ENCODE results near the gene ISM2. TPM values are rescaled to one million over a fixed set of nuclear protein-coding genes. Genes with fewer than 3 reads are reported as not detected.

The ISM2 gene
- total and polyA plus RNA-seq, 2 of the 13 experiments (the other 11 are each of a cell fraction or from before 2014, with no cell fraction given), result 1.8 to 40.7 TPM

DNA sequence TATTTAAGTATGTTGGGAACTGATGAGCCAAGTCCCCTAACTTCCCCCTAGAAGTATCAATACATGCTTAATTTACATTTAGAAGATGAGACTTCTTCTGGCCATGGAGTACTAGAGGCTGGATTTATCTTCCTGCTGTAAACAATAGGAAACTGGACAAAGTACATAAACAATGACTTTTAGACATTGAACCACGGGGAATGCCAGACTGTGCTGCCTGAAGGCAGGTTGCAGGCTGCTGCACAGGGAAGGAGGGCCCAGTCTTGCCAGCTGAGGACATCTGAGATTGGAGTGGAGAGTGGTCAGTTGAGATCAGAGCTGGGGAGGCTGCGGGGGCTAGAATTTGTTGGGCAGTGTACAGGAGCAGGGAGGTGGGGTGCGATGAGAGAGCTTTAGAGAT lies 24.5 kb upstream of the ISM2 start:
- Histone ChIP-seq H3K9ac (ENCODE audit: insufficient read depth, low read depth, low read length) (no peak overlapping the region), H2AFZ (ENCODE audit: low read length) (no peak overlapping the region), H3K79me2 (ENCODE audit: insufficient read depth, low read length) (no peaks in the 10 kb centered on the region), H3K4me3 (replicated peaks in 1 of 3; ENCODE audit: insufficient read depth in 1 of 3, low read depth in 2 of 3, low read length in 3 of 3) (no peak overlapping the region), H3K9me3 (ENCODE audit: low read length) (no peaks in the 10 kb centered on the region), H3K4me1 (ENCODE audit: insufficient read depth, low read length) (peaks cover 14% of the 10 kb centered on the region), H3K36me3 (replicated peaks in 1 of 2; ENCODE audit: control insufficient read depth in 1 of 2, insufficient read depth in 2 of 2, low read length in 2 of 2) (peaks cover 6 to 25% of the 10 kb centered on the region in 2 experiments), H4K20me1 (ENCODE audit: insufficient read depth, low read length) (no peaks in the 10 kb centered on the region), H3K27ac (ENCODE audit: extremely low read length, insufficient read depth, low read length) (no peak overlapping the region), H3K4me2 (ENCODE audit: low read depth, low read length) (no peak overlapping the region), H3K27me3 (ENCODE audit: control insufficient read depth in 1 of 2, insufficient read depth in 2 of 2, low read length in 2 of 2) (no peaks in the 10 kb centered on the region; a peak in 1 of 5 replicates)
- intact Hi-C loops (cut with micrococcal nuclease; ENCODE audit: unreplicated experiment) (no loop called here), in situ Hi-C loops (cut with HindIII; ENCODE audit: extremely low pct_ligation_motif_present, low pct_unique_long_range_greater_than_20kb) (no loop called here)
- POLR2A ChIA-PET, result no interaction called here
- CTCF ChIA-PET (ENCODE audit: low intra/inter-chr PET ratio, low total read pairs), result no interaction called here
- FAIRE-seq, result no peak
- 71% methylated on average over 3 of the region's 3 CpGs for WGBS (ENCODE audit: low lambda C conversion rate)
- no TSS peak for BruUV-seq (replicated peaks)
- TF ChIP-seq SOX5 (CRISPR knock-in tag; IDR thresholded peaks at IDR 0.05; ENCODE audit: borderline replicate concordance), result peak; percentile 64; the same call in 1 of the 2 replicates
- TF ChIP-seq SRF (IDR thresholded peaks at IDR 0.05; ENCODE audit: low read depth, low read length), result no peak
- TF ChIP-seq, protein P1, sequence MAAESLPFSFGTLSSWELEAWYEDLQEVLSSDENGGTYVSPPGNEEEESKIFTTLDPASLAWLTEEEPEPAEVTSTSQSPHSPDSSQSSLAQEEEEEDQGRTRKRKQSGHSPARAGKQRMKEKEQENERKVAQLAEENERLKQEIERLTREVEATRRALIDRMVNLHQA (CRISPR knock-in tag; IDR thresholded peaks at IDR 0.05), result no peak
- TF ChIP-seq, protein P2, sequence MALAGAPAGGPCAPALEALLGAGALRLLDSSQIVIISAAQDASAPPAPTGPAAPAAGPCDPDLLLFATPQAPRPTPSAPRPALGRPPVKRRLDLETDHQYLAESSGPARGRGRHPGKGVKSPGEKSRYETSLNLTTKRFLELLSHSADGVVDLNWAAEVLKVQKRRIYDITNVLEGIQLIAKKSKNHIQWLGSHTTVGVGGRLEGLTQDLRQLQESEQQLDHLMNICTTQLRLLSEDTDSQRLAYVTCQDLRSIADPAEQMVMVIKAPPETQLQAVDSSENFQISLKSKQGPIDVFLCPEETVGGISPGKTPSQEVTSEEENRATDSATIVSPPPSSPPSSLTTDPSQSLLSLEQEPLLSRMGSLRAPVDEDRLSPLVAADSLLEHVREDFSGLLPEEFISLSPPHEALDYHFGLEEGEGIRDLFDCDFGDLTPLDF (CRISPR knock-in tag; IDR thresholded peaks at IDR 0.05), result no peak
- TF ChIP-seq SOX13 (IDR thresholded peaks at IDR 0.05), result no peak
- peak in 1 of 2 experiments; percentile 36; a peak in 1 of 4 replicates for TF ChIP-seq SOX13 (CRISPR knock-in tag; conservative IDR thresholded peaks at IDR 0.05 in 1 of 2, IDR thresholded peaks at IDR 0.05 in 1 of 2)
- TF ChIP-seq ZNF441 (CRISPR knock-in tag; IDR thresholded peaks at IDR 0.05; ENCODE audit: borderline replicate concordance), result no peak
- 0 out of 2 replicates have a peak, but pooled peaks have one; percentile 15 for TF ChIP-seq HNF4A (CRISPR knock-in tag; IDR thresholded peaks at IDR 0.05)
- no peak for TF ChIP-seq SOX6 (IDR thresholded peaks at IDR 0.05)
- peak; percentile 36; the same call in 1 of the 2 replicates for TF ChIP-seq SOX6 (CRISPR knock-in tag; IDR thresholded peaks at IDR 0.05)
- TF ChIP-seq, protein P3, sequence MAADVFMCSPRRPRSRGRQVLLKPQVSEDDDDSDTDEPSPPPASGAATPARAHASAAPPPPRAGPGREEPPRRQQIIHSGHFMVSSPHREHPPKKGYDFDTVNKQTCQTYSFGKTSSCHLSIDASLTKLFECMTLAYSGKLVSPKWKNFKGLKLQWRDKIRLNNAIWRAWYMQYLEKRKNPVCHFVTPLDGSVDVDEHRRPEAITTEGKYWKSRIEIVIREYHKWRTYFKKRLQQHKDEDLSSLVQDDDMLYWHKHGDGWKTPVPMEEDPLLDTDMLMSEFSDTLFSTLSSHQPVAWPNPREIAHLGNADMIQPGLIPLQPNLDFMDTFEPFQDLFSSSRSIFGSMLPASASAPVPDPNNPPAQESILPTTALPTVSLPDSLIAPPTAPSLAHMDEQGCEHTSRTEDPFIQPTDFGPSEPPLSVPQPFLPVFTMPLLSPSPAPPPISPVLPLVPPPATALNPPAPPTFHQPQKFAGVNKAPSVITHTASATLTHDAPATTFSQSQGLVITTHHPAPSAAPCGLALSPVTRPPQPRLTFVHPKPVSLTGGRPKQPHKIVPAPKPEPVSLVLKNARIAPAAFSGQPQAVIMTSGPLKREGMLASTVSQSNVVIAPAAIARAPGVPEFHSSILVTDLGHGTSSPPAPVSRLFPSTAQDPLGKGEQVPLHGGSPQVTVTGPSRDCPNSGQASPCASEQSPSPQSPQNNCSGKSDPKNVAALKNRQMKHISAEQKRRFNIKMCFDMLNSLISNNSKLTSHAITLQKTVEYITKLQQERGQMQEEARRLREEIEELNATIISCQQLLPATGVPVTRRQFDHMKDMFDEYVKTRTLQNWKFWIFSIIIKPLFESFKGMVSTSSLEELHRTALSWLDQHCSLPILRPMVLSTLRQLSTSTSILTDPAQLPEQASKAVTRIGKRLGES (CRISPR knock-in tag; IDR thresholded peaks at IDR 0.05; ENCODE audit: borderline replicate concordance), result no peak
- ATAC-seq, result peak; percentile 68
- DNase-seq (ENCODE audit: low spot score), result no peak

Data from HepG2 (cell line).